Fibroblast of skin of left biceps (primary cell): ENCODE results near the gene NEDD4.
"Not testable (repeated sequence)": the region's sequence is repeated elsewhere in the genome, so short reads cannot be mapped to it uniquely, and the experiment has no call there.

Experiments used
- DNase-seq, 2 experiments: peaks; one replicate each; pipeline ENCODE4 v3.0.0-alpha.2; 2013; ENCODE audit warnings: low read depth in 2 of 2

NEDD4 gene

GRCh38 chr15:56004281-56004680, 10.9 kb upstream of the NEDD4 start:
- DNase-seq = not testable (repeated sequence)

- not testable (repeated sequence) for DNase-seq
Observed at GRCh38 chr15:56003777-56004176, 10.4 kb upstream of the NEDD4 start.

- DNase-seq = not testable (repeated sequence)
Observed at GRCh38 chr15:56003277-56003676, 9.9 kb upstream of the NEDD4 start.

- no peak for DNase-seq
Observed at GRCh38 chr15:56001471-56002078, 8.2 kb upstream of the NEDD4 start.

GRCh38 chr15:55999658-56000057, 6.2 kb upstream of the NEDD4 start:
- no peak for DNase-seq

- no peak for DNase-seq
Observed at GRCh38 chr15:55998478-55998877, 5.1 kb upstream of the NEDD4 start.

- DNase-seq = no peak
Observed at GRCh38 chr15:55993804-55994560, 570 bp upstream of the NEDD4 start.

- no peak for DNase-seq
Observed at GRCh38 chr15:55992769-55993110, 672 bp downstream of the NEDD4 start.

GRCh38 chr15:55991802-55992768, 1.3 kb downstream of the NEDD4 start:
- DNase-seq = no peak

- no peak for DNase-seq
Observed at GRCh38 chr15:55990998-55991397, 2.4 kb downstream of the NEDD4 start.

GRCh38 chr15:55990516-55990915, 2.9 kb downstream of the NEDD4 start:
- DNase-seq = no peak

GRCh38 chr15:55989383-55989782, 4.0 kb downstream of the NEDD4 start:
- DNase-seq = no peak

- no peak for DNase-seq
Observed at GRCh38 chr15:55981582-55982249, 11.7 kb downstream of the NEDD4 start.

- DNase-seq = no peak
Observed at GRCh38 chr15:55980511-55980910, 12.9 kb downstream of the NEDD4 start.

- no peak for DNase-seq
Observed at GRCh38 chr15:55977231-55977630, 16.2 kb downstream of the NEDD4 start.

- DNase-seq = no peak
Observed at GRCh38 chr15:55970286-55970685, 23.1 kb downstream of the NEDD4 start.

- no peak for DNase-seq
Observed at GRCh38 chr15:55969582-55969981, 23.8 kb downstream of the NEDD4 start.

- no peak for DNase-seq
Observed at GRCh38 chr15:55968923-55969322, 24.5 kb downstream of the NEDD4 start.

- no peak for DNase-seq
Observed at GRCh38 chr15:55965091-55965490, 28.3 kb downstream of the NEDD4 start.

GRCh38 chr15:55960946-55961345, 32.5 kb downstream of the NEDD4 start:
- DNase-seq = no peak

GRCh38 chr15:55959744-55960447, 33.5 kb downstream of the NEDD4 start:
- DNase-seq = no peak
